Adipocyte (in vitro differentiated cells): Measurements from ENCODE around the gene RAMACL.

Experiments
- DNase-seq: peaks from one replicate; pipeline ENCODE4 v3.0.0-alpha.2; 2015; ENCODE audit warnings: low read depth
- H3K27me3 ChIP-seq: replicated peaks from 2 replicates; pipeline ENCODE4 v1.7.0; 2013; ENCODE audit warnings: mild to moderate bottlenecking, low read length, moderate library complexity; ENCODE audit not compliant: control insufficient read depth, insufficient read depth
- H3K36me3 ChIP-seq: 2 replicates; pipeline ENCODE4 v1.7.0; 2013; ENCODE audit warnings: low read length, mild to moderate bottlenecking, moderate library complexity; ENCODE audit not compliant: control insufficient read depth, insufficient read depth, severe bottlenecking
- H3K4me1 ChIP-seq: 2 replicates; pipeline ENCODE4 v1.7.0; 2013; ENCODE audit warnings: mild to moderate bottlenecking, low read length, moderate library complexity; ENCODE audit not compliant: control insufficient read depth, insufficient read depth
- H3K4me3 ChIP-seq: 2 replicates; pipeline ENCODE4 v1.7.0; 2013; ENCODE audit warnings: mild to moderate bottlenecking, low read length, moderate library complexity
- H3K9ac ChIP-seq: 2 replicates; pipeline ENCODE4 v1.7.0; 2013; ENCODE audit warnings: mild to moderate bottlenecking, low read length, moderate library complexity
- H3K9me3 ChIP-seq: 2 replicates; pipeline ENCODE4 v1.7.0; 2013; ENCODE audit warnings: mild to moderate bottlenecking, low read length, moderate library complexity; ENCODE audit not compliant: control insufficient read depth

The RAMACL gene

GRCh38 chr6:166570929-166571713, 15.4 kb downstream of the RAMACL start:
- Histone ChIP-seq H3K4me1 (peaks cover 20% of the 10 kb centered on the region), H3K27me3 (no peaks in the 10 kb centered on the region), H3K9ac (no peak overlapping the region), H3K4me3 (no peak overlapping the region), H3K9me3 (no peaks in the 10 kb centered on the region), H3K36me3 (no peaks in the 10 kb centered on the region)
- DNase-seq, result no peak

GRCh38 chr6:166569206-166569605, 17.3 kb downstream of the RAMACL start:
- no peak overlapping the region for H3K4me3 ChIP-seq
- H3K9ac ChIP-seq, result no peak overlapping the region
- H3K27me3 ChIP-seq, result no peaks in the 10 kb centered on the region
- H3K9me3 ChIP-seq, result no peaks in the 10 kb centered on the region
- H3K36me3 ChIP-seq, result no peaks in the 10 kb centered on the region
- peaks cover 25% of the 10 kb centered on the region for H3K4me1 ChIP-seq
- DNase-seq, result no peak

- H3K9ac ChIP-seq, result no peak overlapping the region
- H3K4me3 ChIP-seq, result no peak overlapping the region
- DNase-seq, result no peak
- H3K9me3 ChIP-seq, result no peaks in the 10 kb centered on the region
- H3K27me3 ChIP-seq, result no peaks in the 10 kb centered on the region
- peaks cover 8% of the 10 kb centered on the region for H3K36me3 ChIP-seq
- H3K4me1 ChIP-seq, result peaks cover 25% of the 10 kb centered on the region
Measured at GRCh38 chr6:166567813-166568212, 18.7 kb downstream of the RAMACL start.

- Histone ChIP-seq H3K4me1 (peaks cover 23% of the 10 kb centered on the region), H3K36me3 (peaks cover 11% of the 10 kb centered on the region), H3K9ac (no peak overlapping the region), H3K27me3 (no peaks in the 10 kb centered on the region), H3K9me3 (no peaks in the 10 kb centered on the region), H3K4me3 (no peak overlapping the region)
- DNase-seq, result peak; percentile 78
Measured at GRCh38 chr6:166567107-166567506, 19.4 kb downstream of the RAMACL start.

- no peak for DNase-seq
- H3K4me3 ChIP-seq, result no peak overlapping the region
- no peaks in the 10 kb centered on the region for H3K9me3 ChIP-seq
- H3K9ac ChIP-seq, result no peak overlapping the region
- H3K4me1 ChIP-seq, result peaks cover 30% of the 10 kb centered on the region
- H3K27me3 ChIP-seq, result no peaks in the 10 kb centered on the region
- peaks cover 11% of the 10 kb centered on the region for H3K36me3 ChIP-seq
Measured at GRCh38 chr6:166566026-166567011, 20.2 kb downstream of the RAMACL start.

- peaks cover 11% of the 10 kb centered on the region for H3K36me3 ChIP-seq
- DNase-seq, result no peak
- H3K9me3 ChIP-seq, result no peaks in the 10 kb centered on the region
- H3K27me3 ChIP-seq, result no peaks in the 10 kb centered on the region
- no peak overlapping the region for H3K4me3 ChIP-seq
- H3K4me1 ChIP-seq, result peaks cover 34% of the 10 kb centered on the region
- H3K9ac ChIP-seq, result no peak overlapping the region
Measured at GRCh38 chr6:166565084-166565967, 21.2 kb downstream of the RAMACL start.

GRCh38 chr6:166563805-166564204, 22.7 kb downstream of the RAMACL start:
- H3K9ac ChIP-seq, result no peak overlapping the region
- no peak for DNase-seq
- H3K4me3 ChIP-seq, result no peak overlapping the region
- peaks cover 7% of the 10 kb centered on the region for H3K9me3 ChIP-seq
- H3K4me1 ChIP-seq, result peaks cover 34% of the 10 kb centered on the region
- H3K27me3 ChIP-seq, result no peaks in the 10 kb centered on the region
- H3K36me3 ChIP-seq, result peaks cover 11% of the 10 kb centered on the region

GRCh38 chr6:166563200-166563599, 23.3 kb downstream of the RAMACL start:
- Histone ChIP-seq H3K9me3 (peaks cover 7% of the 10 kb centered on the region), H3K4me3 (no peak overlapping the region), H3K4me1 (peaks cover 34% of the 10 kb centered on the region), H3K9ac (no peak overlapping the region), H3K36me3 (peaks cover 11% of the 10 kb centered on the region), H3K27me3 (no peaks in the 10 kb centered on the region)
- no peak for DNase-seq

GRCh38 chr6:166562726-166563125, 23.8 kb downstream of the RAMACL start:
- H3K4me3 ChIP-seq, result no peak overlapping the region
- H3K36me3 ChIP-seq, result peaks cover 11% of the 10 kb centered on the region
- peaks cover 7% of the 10 kb centered on the region for H3K9me3 ChIP-seq
- peaks cover 33% of the 10 kb centered on the region for H3K4me1 ChIP-seq
- no peak overlapping the region for H3K9ac ChIP-seq
- DNase-seq, result no peak
- no peaks in the 10 kb centered on the region for H3K27me3 ChIP-seq

GRCh38 chr6:166561771-166562359, 24.6 kb downstream of the RAMACL start:
- Histone ChIP-seq H3K4me3 (no peak overlapping the region), H3K9ac (no peak overlapping the region), H3K27me3 (no peaks in the 10 kb centered on the region), H3K9me3 (peaks cover 7% of the 10 kb centered on the region), H3K4me1 (peaks cover 24% of the 10 kb centered on the region), H3K36me3 (peaks cover 11% of the 10 kb centered on the region)
- no peak for DNase-seq
